Activated naive CD4-positive, alpha-beta T cell treated with anti-CD3 and anti-CD28 coated beads, Interleukin-2, amount 10 ng/mL, durations not matched to agents 7 days and 5 days (primary cell): ENCODE measurements around the gene GTF2F2.

Experiments used
- CTCF ChIA-PET: fragments of 350-600 bp; sonication (Branson Sonifier 250); formaldehyde crosslinking; loops from one replicate; lab custom pipeline; 2021; ENCODE audit warnings: antibody characterized with exemption; lab: Charles Lee
- DNase-seq: peaks from one replicate; pipeline ENCODE4 v3.0.0-alpha.2; 2020
- H3K27ac Mint-ChIP-seq: one replicate; pipeline ENCODE4 v1.8.0; 2021; ENCODE audit warnings: mild to moderate bottlenecking, moderate library complexity, mixed read lengths
- H3K27me3 Mint-ChIP-seq: one replicate; pipeline ENCODE4 v1.8.0; 2021; ENCODE audit warnings: mild to moderate bottlenecking, mixed read lengths
- H3K36me3 Mint-ChIP-seq: one replicate; pipeline ENCODE4 v1.8.0; 2021; ENCODE audit warnings: mixed read lengths
- H3K4me1 Mint-ChIP-seq: one replicate; pipeline ENCODE4 v1.8.0; 2021; ENCODE audit warnings: mixed read lengths
- H3K4me3 Mint-ChIP-seq: one replicate; pipeline ENCODE4 v1.8.0; 2021; ENCODE audit warnings: mild to moderate bottlenecking, moderate library complexity, mixed read lengths
- H3K9me3 Mint-ChIP-seq: one replicate; pipeline ENCODE4 v1.8.0; 2021; ENCODE audit warnings: mixed read lengths

Gene GTF2F2

GRCh38 chr13:45310341-45311131 is 190.2 kb downstream of the GTF2F2 start:
- H3K9me3 Mint-ChIP-seq, result no peaks in the 10 kb centered on the region
- no peak for DNase-seq
- CTCF ChIA-PET, result interaction anchor here (0.9 to 5.6 kb wide), 4 partner anchors 12 to 263 kb away, joined by 3 to 90 read pairs (median 4); no protein-coding TSS in a partner anchor
- peak overlapping the region; percentile 59 for H3K27ac Mint-ChIP-seq
- peaks cover 42% of the 10 kb centered on the region for H3K27me3 Mint-ChIP-seq
- H3K36me3 Mint-ChIP-seq, result no peaks in the 10 kb centered on the region
- peak overlapping the region; percentile 75 for H3K4me3 Mint-ChIP-seq
- peaks cover 22% of the 10 kb centered on the region for H3K4me1 Mint-ChIP-seq

GRCh38 chr13:45314822-45315221 is 194.5 kb downstream of the GTF2F2 start:
- no peak overlapping the region for H3K4me3 Mint-ChIP-seq
- peaks cover 20% of the 10 kb centered on the region for H3K4me1 Mint-ChIP-seq
- no peak overlapping the region for H3K27ac Mint-ChIP-seq
- no peaks in the 10 kb centered on the region for H3K36me3 Mint-ChIP-seq
- peaks cover 15% of the 10 kb centered on the region for H3K27me3 Mint-ChIP-seq
- H3K9me3 Mint-ChIP-seq, result no peaks in the 10 kb centered on the region
- no peak for DNase-seq
- CTCF ChIA-PET, result no interaction called here

- H3K4me1 Mint-ChIP-seq, result peaks cover 18% of the 10 kb centered on the region
- H3K4me3 Mint-ChIP-seq, result no peak overlapping the region
- no peaks in the 10 kb centered on the region for H3K36me3 Mint-ChIP-seq
- H3K27ac Mint-ChIP-seq, result no peak overlapping the region
- H3K9me3 Mint-ChIP-seq, result no peaks in the 10 kb centered on the region
- H3K27me3 Mint-ChIP-seq, result peaks cover 20% of the 10 kb centered on the region
- DNase-seq, result no peak
- CTCF ChIA-PET, result interaction anchor here (1.0 kb wide), 1 partner anchor 263 kb away, joined by 4 read pairs; no protein-coding TSS in a partner anchor
These were observed 195.3 kb downstream of the GTF2F2 start for GRCh38 chr13:45315520-45316167.

DNA sequence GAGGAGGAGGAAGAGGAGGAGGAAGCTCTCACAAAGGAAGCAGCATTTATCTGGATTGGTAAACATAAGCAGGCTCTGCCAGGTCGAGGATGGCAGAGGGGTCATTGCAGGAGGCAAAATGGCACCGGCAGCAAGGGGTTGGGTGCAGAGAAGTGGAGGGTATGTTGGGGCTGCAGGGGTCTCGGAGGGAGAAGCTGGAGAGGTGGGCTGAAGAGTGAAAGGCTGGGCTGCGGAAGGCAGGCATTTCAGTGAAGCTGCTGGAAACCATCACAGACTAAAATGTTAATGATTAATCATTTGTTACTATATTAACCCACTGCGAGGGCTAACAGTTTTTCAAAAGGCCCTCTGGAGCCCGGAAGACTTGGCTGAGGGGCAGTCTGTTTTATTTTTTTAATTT is 196.0 kb downstream of the GTF2F2 start:
- H3K27me3 Mint-ChIP-seq, result peaks cover 13% of the 10 kb centered on the region
- CTCF ChIA-PET, result interaction anchor here (1.0 kb wide), 1 partner anchor 263 kb away, joined by 4 read pairs; no protein-coding TSS in a partner anchor
- H3K27ac Mint-ChIP-seq, result no peak overlapping the region
- no peaks in the 10 kb centered on the region for H3K9me3 Mint-ChIP-seq
- peaks cover 11% of the 10 kb centered on the region for H3K4me1 Mint-ChIP-seq
- H3K36me3 Mint-ChIP-seq, result no peaks in the 10 kb centered on the region
- no peak overlapping the region for H3K4me3 Mint-ChIP-seq
- DNase-seq, result no peak

- Mint-ChIP-seq H3K36me3 (no peaks in the 10 kb centered on the region), H3K9me3 (no peaks in the 10 kb centered on the region), H3K4me3 (no peak overlapping the region), H3K4me1 (peaks cover 7% of the 10 kb centered on the region), H3K27me3 (peaks cover 12% of the 10 kb centered on the region), H3K27ac (no peak overlapping the region)
- CTCF ChIA-PET, result no interaction called here
- no peak for DNase-seq
These were observed 196.7 kb downstream of the GTF2F2 start for GRCh38 chr13:45316996-45317395.

DNA sequence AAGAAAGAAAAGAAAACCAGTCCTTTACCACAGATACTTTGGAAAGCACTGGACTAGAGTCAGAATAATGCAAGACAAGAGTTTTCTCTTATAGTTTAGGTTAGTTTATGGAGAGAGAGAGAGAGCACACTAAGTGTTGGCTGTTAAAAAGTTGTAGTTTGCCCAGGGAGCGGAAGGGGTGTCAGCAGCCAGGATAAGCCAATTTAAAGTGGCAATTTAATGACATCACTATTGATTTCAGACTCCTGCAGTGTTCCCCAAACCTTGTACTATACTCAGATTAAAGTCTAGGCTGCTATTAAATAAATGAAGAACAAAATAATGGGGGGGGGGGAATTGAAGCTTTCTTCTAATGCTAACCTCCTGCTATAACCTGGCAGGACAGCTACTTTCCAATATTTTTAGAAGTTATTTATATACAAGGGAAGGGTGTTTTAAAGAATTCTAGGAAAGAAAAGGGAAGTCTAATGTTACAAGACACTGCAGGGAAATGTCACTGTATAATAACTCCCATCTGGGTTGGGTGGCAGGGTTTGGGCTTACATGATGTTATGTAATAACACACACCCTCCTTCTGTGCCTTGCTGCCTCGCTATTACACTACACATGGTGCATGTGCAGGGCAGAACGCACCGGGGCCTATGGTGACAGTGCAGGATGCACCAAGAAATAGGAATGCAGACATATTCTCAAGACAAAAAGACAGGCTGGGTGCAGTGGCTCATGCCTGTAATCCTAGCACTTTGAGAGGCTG is 200.7 kb downstream of the GTF2F2 start:
- H3K27ac Mint-ChIP-seq, result no peak overlapping the region
- no peaks in the 10 kb centered on the region for H3K9me3 Mint-ChIP-seq
- H3K4me1 Mint-ChIP-seq, result peaks cover 10% of the 10 kb centered on the region
- no peak for DNase-seq
- H3K4me3 Mint-ChIP-seq, result no peak overlapping the region
- no peaks in the 10 kb centered on the region for H3K36me3 Mint-ChIP-seq
- peaks cover 9% of the 10 kb centered on the region for H3K27me3 Mint-ChIP-seq
- CTCF ChIA-PET, result interaction anchor here (1.0 to 1.4 kb wide), 3 partner anchors 10 to 274 kb away, joined by 3 to 4 read pairs (median 3); no protein-coding TSS in a partner anchor

DNA sequence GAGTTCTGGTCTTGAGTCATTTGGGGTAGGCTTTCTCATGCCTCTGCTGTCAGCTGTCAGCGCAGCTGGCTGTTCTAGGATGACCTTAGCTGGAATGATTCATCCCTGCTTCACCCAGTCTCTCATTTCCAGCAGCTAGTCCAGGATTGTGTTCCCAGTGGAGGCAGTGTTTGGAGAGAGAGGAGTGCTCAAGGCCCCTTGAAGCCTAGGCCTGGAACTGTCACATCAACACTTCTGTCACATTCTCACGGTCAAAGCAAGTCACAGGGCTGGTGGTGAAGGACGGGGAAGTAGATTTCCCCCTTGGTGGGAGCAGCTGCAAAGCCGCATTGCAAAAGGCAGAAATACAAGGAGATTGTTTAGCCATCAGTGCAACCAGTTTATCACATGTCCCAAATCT is 205.5 kb downstream of the GTF2F2 start:
- Mint-ChIP-seq H3K4me1 (peaks cover 39% of the 10 kb centered on the region), H3K27me3 (no peaks in the 10 kb centered on the region), H3K27ac (no peak overlapping the region), H3K36me3 (peaks cover 1% of the 10 kb centered on the region), H3K9me3 (no peaks in the 10 kb centered on the region), H3K4me3 (no peak overlapping the region)
- DNase-seq, result no peak
- CTCF ChIA-PET, result interaction anchor here (1.1 kb wide), 1 partner anchor 14 kb away, joined by 3 read pairs; no protein-coding TSS in a partner anchor

DNA sequence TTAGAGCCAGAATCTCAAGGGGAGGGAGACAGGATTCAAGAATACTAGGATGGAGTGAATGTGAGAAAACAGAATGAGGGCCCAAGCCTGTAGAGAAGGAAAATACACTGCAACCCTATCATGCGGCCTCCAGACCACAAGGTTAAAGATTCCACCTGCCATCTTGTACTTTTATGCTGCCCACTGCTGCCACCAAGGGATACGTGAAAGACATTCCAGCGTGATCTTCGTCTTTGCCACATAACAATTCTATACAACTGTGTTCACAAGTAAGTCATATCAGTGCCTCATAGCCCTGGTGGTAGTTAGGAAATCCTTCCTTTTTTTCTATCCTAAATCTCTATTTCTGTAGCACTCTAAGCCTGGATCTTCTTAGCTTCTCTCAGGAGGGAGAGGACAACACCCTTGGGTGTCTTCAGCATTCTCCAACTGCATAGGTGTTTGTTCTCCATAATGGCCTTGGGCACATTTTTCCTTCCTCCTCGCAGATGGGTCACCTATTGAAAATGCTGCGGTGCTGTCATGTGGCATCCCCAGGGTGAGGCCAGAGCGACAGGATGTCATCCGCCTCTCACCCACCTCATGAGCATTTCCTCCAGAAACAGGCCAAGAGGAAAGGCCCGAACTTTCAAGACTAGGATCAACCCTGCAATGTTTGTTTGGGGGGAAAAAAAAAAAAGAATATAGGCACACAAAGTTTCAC is 207.1 kb downstream of the GTF2F2 start:
- peak; percentile 31 for DNase-seq
- Mint-ChIP-seq H3K27ac (peak overlapping the region; percentile 68), H3K27me3 (no peaks in the 10 kb centered on the region), H3K9me3 (no peaks in the 10 kb centered on the region), H3K36me3 (peaks cover 10% of the 10 kb centered on the region), H3K4me1 (peaks cover 52% of the 10 kb centered on the region), H3K4me3 (no peak overlapping the region)
- CTCF ChIA-PET, result no interaction called here

GRCh38 chr13:45328661-45329111 is 208.4 kb downstream of the GTF2F2 start:
- Mint-ChIP-seq H3K9me3 (no peaks in the 10 kb centered on the region), H3K4me3 (no peak overlapping the region), H3K4me1 (peaks cover 64% of the 10 kb centered on the region), H3K27ac (no peak overlapping the region), H3K27me3 (no peaks in the 10 kb centered on the region), H3K36me3 (peaks cover 22% of the 10 kb centered on the region)
- CTCF ChIA-PET, result no interaction called here
- no peak for DNase-seq

DNA sequence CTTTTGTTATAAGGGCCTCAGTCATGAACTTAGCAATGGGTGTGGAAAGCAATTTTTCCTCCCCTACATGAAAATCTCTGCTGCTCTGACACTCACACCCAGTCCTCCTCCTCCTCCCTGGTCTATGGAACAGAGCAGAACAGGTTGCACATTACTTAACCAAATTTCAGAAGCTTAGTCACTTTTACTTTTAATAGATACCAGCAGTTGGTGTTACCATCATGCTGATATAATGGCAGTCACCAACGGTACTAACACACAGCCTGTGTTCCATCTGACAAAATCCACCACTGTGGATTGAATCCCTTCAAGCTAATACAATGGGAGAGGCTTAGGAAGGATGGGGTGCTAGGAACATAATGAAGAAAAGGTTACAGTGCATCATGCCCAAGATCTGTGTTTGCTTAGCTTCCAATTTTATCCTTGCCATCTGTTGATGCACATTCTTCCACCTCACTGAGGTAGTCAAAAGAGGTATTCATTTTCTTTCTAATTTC is 210.9 kb downstream of the GTF2F2 start:
- CTCF ChIA-PET, result interaction anchor here (0.8 to 1.3 kb wide), 3 partner anchors 11 to 40 kb away, joined by 3 to 4 read pairs (median 3); no protein-coding TSS in a partner anchor
- H3K9me3 Mint-ChIP-seq, result no peaks in the 10 kb centered on the region
- peaks cover 86% of the 10 kb centered on the region for H3K4me1 Mint-ChIP-seq
- no peak for DNase-seq
- no peak overlapping the region for H3K4me3 Mint-ChIP-seq
- H3K27me3 Mint-ChIP-seq, result no peaks in the 10 kb centered on the region
- H3K27ac Mint-ChIP-seq, result peak overlapping the region; percentile 56
- H3K36me3 Mint-ChIP-seq, result peaks cover 46% of the 10 kb centered on the region

DNA sequence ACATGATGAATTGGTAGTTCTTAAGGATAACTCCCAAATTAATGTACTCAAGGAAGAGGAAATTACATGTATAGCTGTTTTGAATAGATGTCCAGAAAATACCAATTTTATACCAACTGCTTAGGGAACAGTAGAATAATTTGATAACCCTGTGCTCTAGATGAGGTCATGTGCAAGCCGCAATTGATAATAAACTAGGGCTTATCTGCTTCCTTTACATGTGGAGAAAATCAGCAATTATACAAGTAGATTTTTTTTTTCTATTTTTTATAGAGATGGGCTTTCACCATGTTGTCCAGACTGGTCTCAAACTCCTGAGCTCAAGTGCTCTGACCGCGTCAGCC is 211.4 kb downstream of the GTF2F2 start:
- CTCF ChIA-PET, result interaction anchor here (0.8 to 1.3 kb wide), 2 partner anchors 22 to 40 kb away, joined by 3 to 4 read pairs; no protein-coding TSS in a partner anchor
- peaks cover 91% of the 10 kb centered on the region for H3K4me1 Mint-ChIP-seq
- DNase-seq, result no peak
- H3K4me3 Mint-ChIP-seq, result no peak overlapping the region
- H3K9me3 Mint-ChIP-seq, result no peaks in the 10 kb centered on the region
- no peaks in the 10 kb centered on the region for H3K27me3 Mint-ChIP-seq
- no peak overlapping the region for H3K27ac Mint-ChIP-seq
- H3K36me3 Mint-ChIP-seq, result peaks cover 50% of the 10 kb centered on the region

DNA sequence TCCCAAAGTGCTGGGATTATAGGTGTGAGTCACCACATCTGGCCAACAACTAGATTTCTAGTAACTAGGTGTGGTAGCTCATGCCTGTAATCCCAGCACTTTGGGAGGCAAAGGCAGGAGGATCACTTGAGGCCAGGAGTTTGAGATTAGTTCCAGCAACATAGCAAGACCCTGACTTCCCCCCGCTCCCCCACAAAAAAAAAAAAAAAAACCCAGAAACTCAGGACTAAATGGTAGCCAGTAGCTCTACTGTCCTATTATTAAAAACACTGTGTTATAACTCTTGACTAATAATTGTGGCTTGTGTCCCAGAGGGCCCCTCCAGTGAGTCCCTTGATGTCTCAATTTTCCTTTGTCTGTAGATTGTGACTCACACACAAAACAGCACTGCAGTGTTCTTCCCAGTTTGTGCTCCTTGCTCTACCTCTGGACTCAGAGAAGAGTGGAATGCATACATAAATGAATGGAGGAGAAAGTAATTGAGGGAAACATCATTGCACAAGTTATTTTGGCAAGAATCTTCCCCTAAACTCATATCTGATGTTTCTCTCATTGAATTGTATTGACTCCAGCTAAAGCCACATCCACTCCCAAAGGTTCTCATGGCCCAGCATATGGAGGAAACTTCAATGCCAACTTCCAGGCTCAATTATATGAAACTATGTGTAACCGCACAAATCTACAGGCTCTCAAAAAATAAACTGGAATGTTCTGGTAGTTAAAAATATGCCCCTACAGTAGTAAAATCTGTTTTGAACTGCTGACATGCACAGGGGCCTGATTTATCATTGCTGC is 211.9 kb downstream of the GTF2F2 start:
- Mint-ChIP-seq H3K4me1 (peaks cover 93% of the 10 kb centered on the region), H3K27ac (peak overlapping the region; percentile 4), H3K27me3 (no peaks in the 10 kb centered on the region), H3K36me3 (peaks cover 56% of the 10 kb centered on the region), H3K9me3 (no peaks in the 10 kb centered on the region), H3K4me3 (no peak overlapping the region)
- CTCF ChIA-PET, result interaction anchor here (0.8 kb wide), 1 partner anchor 23 kb away, joined by 3 read pairs; no protein-coding TSS in a partner anchor
- no peak for DNase-seq

- DNase-seq, result no peak
- Mint-ChIP-seq H3K27me3 (no peaks in the 10 kb centered on the region), H3K36me3 (peaks cover 62% of the 10 kb centered on the region), H3K4me1 (peaks cover 93% of the 10 kb centered on the region), H3K9me3 (no peaks in the 10 kb centered on the region), H3K27ac (peak overlapping the region; percentile 4), H3K4me3 (no peak overlapping the region)
- CTCF ChIA-PET, result no interaction called here
These were observed 212.5 kb downstream of the GTF2F2 start for GRCh38 chr13:45332831-45333219.
